ENCODE results near the gene NYAP2. TPM values are rescaled to one million over a fixed set of nuclear protein-coding genes. Genes with fewer than 3 reads are reported as not detected.

The NYAP2 gene
- total RNA-seq, 1 experiment from 2014 or later = not detected

- intact Hi-C loops (cut with micrococcal nuclease; ENCODE audit: unreplicated experiment) = no loop called here
- H3K27ac ChIP-seq (ENCODE audit: low read depth, low read length, poor library complexity, severe bottlenecking) = no peak overlapping the region
- BruUV-seq (replicated peaks) = no TSS peak
- no peaks in the 10 kb centered on the region for H3K36me3 ChIP-seq (ENCODE audit: insufficient read depth, low read length, poor library complexity, severe bottlenecking)
- H3K4me1 ChIP-seq (ENCODE audit: insufficient read depth, low read length, poor library complexity, severe bottlenecking) = no peaks in the 10 kb centered on the region
- H3K9me3 ChIP-seq (ENCODE audit: low read depth, low read length, poor library complexity, severe bottlenecking) = no peaks in the 10 kb centered on the region
- POLR2A ChIA-PET (ENCODE audit: low non-redundant PET) = no interaction called here
- no peak overlapping the region for H3K4me3 ChIP-seq (ENCODE audit: low read depth, low read length, poor library complexity, severe bottlenecking)
- CTCF ChIA-PET = no interaction called here
- no peak for TF ChIP-seq CTCF (conservative IDR thresholded peaks at IDR 0.05; ENCODE audit: low read depth, low read length)
- no peak for TF ChIP-seq EZH2 (IDR thresholded peaks at IDR 0.05; ENCODE audit: borderline replicate concordance, low read depth, low read length, poor library complexity, severe bottlenecking)
- no peak for DNase-seq (ENCODE audit: low spot score)
- peaks cover 22% of the 10 kb centered on the region for H3K27me3 ChIP-seq (replicated peaks; ENCODE audit: insufficient read depth, low read depth, low read length, poor library complexity)
Measured at GRCh38 chr2:225398372-225398771, 1.1 kb upstream of the NYAP2 start.

- Histone ChIP-seq H3K27me3 (replicated peaks; ENCODE audit: insufficient read depth, low read depth, low read length, poor library complexity) (peaks cover 22% of the 10 kb centered on the region), H3K9me3 (ENCODE audit: low read depth, low read length, poor library complexity, severe bottlenecking) (no peaks in the 10 kb centered on the region), H3K4me1 (ENCODE audit: insufficient read depth, low read length, poor library complexity, severe bottlenecking) (no peaks in the 10 kb centered on the region), H3K27ac (ENCODE audit: low read depth, low read length, poor library complexity, severe bottlenecking) (no peak overlapping the region), H3K36me3 (ENCODE audit: insufficient read depth, low read length, poor library complexity, severe bottlenecking) (no peaks in the 10 kb centered on the region), H3K4me3 (ENCODE audit: low read depth, low read length, poor library complexity, severe bottlenecking) (no peak overlapping the region)
- CTCF ChIA-PET = no interaction called here
- peak; percentile 48 for DNase-seq (ENCODE audit: low spot score)
- POLR2A ChIA-PET (ENCODE audit: low non-redundant PET) = no interaction called here
- BruUV-seq (replicated peaks) = no TSS peak
- intact Hi-C loops (cut with micrococcal nuclease; ENCODE audit: unreplicated experiment) = no loop called here
- TF ChIP-seq EZH2 (IDR thresholded peaks at IDR 0.05; ENCODE audit: borderline replicate concordance, low read depth, low read length, poor library complexity, severe bottlenecking) = no peak
- no peak for TF ChIP-seq CTCF (conservative IDR thresholded peaks at IDR 0.05; ENCODE audit: low read depth, low read length)
Measured at GRCh38 chr2:225400060-225400511, 576 bp downstream of the NYAP2 start.

- intact Hi-C loops (cut with micrococcal nuclease; ENCODE audit: unreplicated experiment) = no loop called here
Measured at GRCh38 chr2:225400546-225401400, 1.3 kb downstream of the NYAP2 start.

More at GRCh38 chr2:225400546-225401400, 1.3 kb downstream of the NYAP2 start:
- no peak for DNase-seq (ENCODE audit: low spot score)
- ChIA-PET POLR2A (ENCODE audit: low non-redundant PET) (no interaction called here), CTCF (no interaction called here)
- no TSS peak for BruUV-seq (replicated peaks)
- TF ChIP-seq CTCF (conservative IDR thresholded peaks at IDR 0.05; ENCODE audit: low read depth, low read length) = no peak
- TF ChIP-seq EZH2 (IDR thresholded peaks at IDR 0.05; ENCODE audit: borderline replicate concordance, low read depth, low read length, poor library complexity, severe bottlenecking) = no peak
- Histone ChIP-seq H3K36me3 (ENCODE audit: insufficient read depth, low read length, poor library complexity, severe bottlenecking) (no peaks in the 10 kb centered on the region), H3K4me1 (ENCODE audit: insufficient read depth, low read length, poor library complexity, severe bottlenecking) (no peaks in the 10 kb centered on the region), H3K4me3 (ENCODE audit: low read depth, low read length, poor library complexity, severe bottlenecking) (no peak overlapping the region), H3K27ac (ENCODE audit: low read depth, low read length, poor library complexity, severe bottlenecking) (no peak overlapping the region), H3K9me3 (ENCODE audit: low read depth, low read length, poor library complexity, severe bottlenecking) (no peaks in the 10 kb centered on the region), H3K27me3 (replicated peaks; ENCODE audit: insufficient read depth, low read depth, low read length, poor library complexity) (peaks cover 21% of the 10 kb centered on the region)

All from A673 (cell line).